ENCODE data around the gene RAD50.

The RAD50 gene

GRCh38 chr5:132637241-132637640 is 80.5 kb downstream of the RAD50 start:
- DNase-seq, result no peak

- no peak for DNase-seq
Measured at GRCh38 chr5:132639706-132640130, 82.9 kb downstream of the RAD50 start.

- no peak for DNase-seq
Measured at GRCh38 chr5:132640613-132641012, 83.8 kb downstream of the RAD50 start.

- DNase-seq, result no peak
Measured at GRCh38 chr5:132641241-132641723, 84.5 kb downstream of the RAD50 start.

- no peak for DNase-seq
Measured at GRCh38 chr5:132641841-132642240, 85.1 kb downstream of the RAD50 start.

GRCh38 chr5:132644177-132644576 is 87.4 kb downstream of the RAD50 start:
- DNase-seq, result no peak

GRCh38 chr5:132646583-132647266 is 89.9 kb downstream of the RAD50 start:
- no peak for DNase-seq

- no peak for DNase-seq
Measured at GRCh38 chr5:132647473-132647872, 90.7 kb downstream of the RAD50 start.

- no peak for DNase-seq
Measured at GRCh38 chr5:132648355-132648754, 91.6 kb downstream of the RAD50 start.

- DNase-seq, result no peak
Measured at GRCh38 chr5:132651838-132652469, 95.2 kb downstream of the RAD50 start.

- no peak for DNase-seq
Measured at GRCh38 chr5:132653716-132654115, 96.9 kb downstream of the RAD50 start.

GRCh38 chr5:132655821-132656773 is 99.3 kb downstream of the RAD50 start:
- no peak for DNase-seq

GRCh38 chr5:132656774-132657355 is 100.1 kb downstream of the RAD50 start:
- no peak for DNase-seq

- no peak for DNase-seq
Measured at GRCh38 chr5:132657676-132658380, 101.1 kb downstream of the RAD50 start, which contains the start of gene IL13. TSS of gene IL13 (plus strand) at chr5:132658173. CDS start at chr5:132658187, 14 bp downstream.

- no peak for DNase-seq
Measured at GRCh38 chr5:132658381-132659302, 101.9 kb downstream of the RAD50 start.

GRCh38 chr5:132659598-132660493 is 103.1 kb downstream of the RAD50 start:
- no peak for DNase-seq

GRCh38 chr5:132661231-132662003 is 104.6 kb downstream of the RAD50 start:
- DNase-seq, result no peak

- no peak for DNase-seq
Measured at GRCh38 chr5:132662004-132662401, 105.2 kb downstream of the RAD50 start.
